ENCODE measurements around the gene PLXNB3.

DNA sequence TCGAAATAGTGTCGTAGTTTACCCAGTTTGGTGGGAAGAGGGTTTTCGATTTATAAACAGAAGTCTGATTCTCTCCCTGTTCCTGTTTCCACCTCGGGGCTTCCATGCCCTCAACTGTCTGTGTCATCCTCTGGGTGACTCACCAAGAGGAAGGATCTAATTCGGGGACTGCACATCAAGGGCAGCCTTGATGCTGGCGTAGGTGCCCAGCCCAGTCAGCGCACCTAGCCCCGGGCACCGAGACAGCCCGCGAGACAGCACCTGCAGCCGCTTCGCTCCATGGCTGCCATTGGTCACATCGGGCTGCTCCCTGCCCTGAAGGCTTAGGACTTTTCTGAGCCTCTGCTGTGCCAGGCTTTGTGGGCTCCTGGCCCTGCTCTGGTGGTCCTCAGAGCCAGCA lies 31.6 kb upstream of the PLXNB3 start:
- TF ChIP-seq CTCF (IDR thresholded peaks at IDR 0.05): no peak
- no peak for TF ChIP-seq ZFX (IDR thresholded peaks at IDR 0.05; ENCODE audit: borderline replicate concordance)

Measured in 22Rv1 (cell line).